Measurements from ENCODE around the gene EIF4E2. TPM values are rescaled to one million over a fixed set of nuclear protein-coding genes. Genes with fewer than 3 reads are reported as not detected.

EIF4E2 gene
- total RNA-seq, 3 donors from 2014 or later = 31.6 to 57.4 (median 36.1) TPM

- Histone ChIP-seq H3K4me3 (no peak overlapping the region), H3K27me3 (peaks cover 0 to 9% of the 10 kb centered on the region in 2 donors), H3K9me3 (no peaks in the 10 kb centered on the region), H3K27ac (no peak overlapping the region), H3K36me3 (no peaks in the 10 kb centered on the region), H3K4me1 (peaks cover 0 to 5% of the 10 kb centered on the region in 2 donors)
- no peak for DNase-seq (ENCODE audit: low spot score in 2 of 2)
- intact Hi-C loops (cut with DNase I; ENCODE audit: low total_unique reads) = no loop called here
- TF ChIP-seq POLR2A (IDR thresholded peaks at IDR 0.05) (no peak), CTCF (IDR thresholded peaks at IDR 0.05) (no peak), POLR2AphosphoS5 (IDR thresholded peaks at IDR 0.05) (no peak)
Measured at GRCh38 chr2:232508251-232508650, 42.2 kb upstream of the EIF4E2 start.

GRCh38 chr2:232511336-232511890 is 39.1 kb upstream of the EIF4E2 start:
- intact Hi-C loops (cut with DNase I; ENCODE audit: low total_unique reads) = loop anchor here (10.0 kb wide), 2 partner anchors 607 to 1347 kb away; no protein-coding TSS in a partner anchor
- TF ChIP-seq POLR2AphosphoS5 (IDR thresholded peaks at IDR 0.05) (no peak), CTCF (IDR thresholded peaks at IDR 0.05) (no peak), POLR2A (IDR thresholded peaks at IDR 0.05) (no peak)
- DNase-seq (ENCODE audit: low spot score in 2 of 2) = no peak
- no peaks in the 10 kb centered on the region for H3K36me3 ChIP-seq
- H3K27me3 ChIP-seq = no peaks in the 10 kb centered on the region
- no peaks in the 10 kb centered on the region for H3K9me3 ChIP-seq
- no peaks in the 10 kb centered on the region for H3K4me1 ChIP-seq
- H3K4me3 ChIP-seq = no peak overlapping the region
- no peak overlapping the region for H3K27ac ChIP-seq

- no peak for TF ChIP-seq POLR2A (IDR thresholded peaks at IDR 0.05)
- no peak for TF ChIP-seq POLR2AphosphoS5 (IDR thresholded peaks at IDR 0.05)
- TF ChIP-seq CTCF (IDR thresholded peaks at IDR 0.05) = no peak
- no peaks in the 10 kb centered on the region for H3K36me3 ChIP-seq
- DNase-seq (ENCODE audit: low spot score in 2 of 2) = no peak
- no peak overlapping the region for H3K4me3 ChIP-seq
- no peaks in the 10 kb centered on the region for H3K4me1 ChIP-seq
- H3K9me3 ChIP-seq = no peaks in the 10 kb centered on the region
- no peaks in the 10 kb centered on the region for H3K27me3 ChIP-seq
- intact Hi-C loops (cut with DNase I; ENCODE audit: low total_unique reads) = loop anchor here (1.0 to 10.0 kb wide), 3 partner anchors 19 to 1348 kb away; no protein-coding TSS in a partner anchor
- no peak overlapping the region for H3K27ac ChIP-seq
Measured at GRCh38 chr2:232512602-232513001, 37.9 kb upstream of the EIF4E2 start.

GRCh38 chr2:232513353-232513752 is 37.1 kb upstream of the EIF4E2 start:
- no peaks in the 10 kb centered on the region for H3K9me3 ChIP-seq
- H3K27ac ChIP-seq = no peak overlapping the region
- intact Hi-C loops (cut with DNase I; ENCODE audit: low total_unique reads) = loop anchor here (1.0 to 10.0 kb wide), 3 partner anchors 20 to 1349 kb away; no protein-coding TSS in a partner anchor
- H3K36me3 ChIP-seq = no peaks in the 10 kb centered on the region
- TF ChIP-seq POLR2A (IDR thresholded peaks at IDR 0.05) (no peak), CTCF (IDR thresholded peaks at IDR 0.05) (no peak), POLR2AphosphoS5 (IDR thresholded peaks at IDR 0.05) (no peak)
- no peak for DNase-seq (ENCODE audit: low spot score in 2 of 2)
- H3K27me3 ChIP-seq = no peaks in the 10 kb centered on the region
- no peaks in the 10 kb centered on the region for H3K4me1 ChIP-seq
- H3K4me3 ChIP-seq = no peak overlapping the region

- TF ChIP-seq CTCF (IDR thresholded peaks at IDR 0.05) (no peak), POLR2A (IDR thresholded peaks at IDR 0.05) (no peak), POLR2AphosphoS5 (IDR thresholded peaks at IDR 0.05) (no peak)
- no peaks in the 10 kb centered on the region for H3K36me3 ChIP-seq
- no peak overlapping the region for H3K27ac ChIP-seq
- H3K4me3 ChIP-seq = no peak overlapping the region
- intact Hi-C loops (cut with DNase I; ENCODE audit: low total_unique reads) = loop anchor here (10.0 kb wide), 2 partner anchors 611 to 1351 kb away; no protein-coding TSS in a partner anchor
- no peaks in the 10 kb centered on the region for H3K9me3 ChIP-seq
- no peaks in the 10 kb centered on the region for H3K4me1 ChIP-seq
- DNase-seq (ENCODE audit: low spot score in 2 of 2) = no peak
- H3K27me3 ChIP-seq = peaks cover 0 to 15% of the 10 kb centered on the region in 2 donors
Measured at GRCh38 chr2:232515639-232516038, 34.9 kb upstream of the EIF4E2 start.

All from breast epithelium (tissue), 4 donors.